GM12864 (cell line): ENCODE results near the gene GLI1.

Experiments used
- DNase-seq: peaks from one replicate; pipeline ENCODE4 v3.0.0-alpha.2; 2011; ENCODE audit warnings: low read depth
- H3K4me3 ChIP-seq: 2 replicates; pipeline ENCODE4 v1.5.1; 2011; ENCODE audit warnings: mild to moderate bottlenecking, low read depth, low read length, control low read depth
- CTCF ChIP-seq: IDR thresholded peaks from 2 replicates; pipeline ENCODE4 v1.5.1; 2011; ENCODE audit warnings: low read depth, mild to moderate bottlenecking, moderate library complexity, low read length, control low read depth, inconsistent platforms; ENCODE audit errors: missing control alignments

Gene GLI1

GRCh38 chr12:57518176-57518919 is 58.8 kb downstream of the GLI1 start:
- TF ChIP-seq CTCF: no peak

GRCh38 chr12:57518920-57519795 is 59.6 kb downstream of the GLI1 start:
- TF ChIP-seq CTCF: no peak
- peak overlapping the region; percentile 92 for H3K4me3 ChIP-seq
- no peak for DNase-seq

More at GRCh38 chr12:57518176-57518919, 58.8 kb downstream of the GLI1 start:
- DNase-seq: no peak
- peak overlapping the region; percentile 92; the same call in 1 of the 2 replicates for H3K4me3 ChIP-seq

GRCh38 chr12:57519796-57520052 is 60.1 kb downstream of the GLI1 start:
- peak overlapping the region; percentile 92 for H3K4me3 ChIP-seq
- no peak for TF ChIP-seq CTCF
- DNase-seq: no peak

- no peak for TF ChIP-seq CTCF
- peak within 1 kb of the TSS; percentile 92 for H3K4me3 ChIP-seq
- DNase-seq: peak; percentile 94
Observed at GRCh38 chr12:57520053-57520818, 60.7 kb downstream of the GLI1 start, which contains the start of gene DDIT3. Gene DDIT3 (minus strand): TSS chr12:57520514. CDS start chr12:57517406, 3,108 bp downstream.

GRCh38 chr12:57521525-57522010 is 62.0 kb downstream of the GLI1 start:
- peak; percentile 12 for TF ChIP-seq CTCF
- H3K4me3 ChIP-seq: peak overlapping the region; percentile 91
- no peak for DNase-seq
